OCI-LY1 (cell line): Measurements from ENCODE around the gene PSEN1.

ENCODE experiments used
- CTCF ChIP-seq: fragments of 200-600 bp; sonication (generic), shearing (Covaris generic); IDR thresholded peaks from 2 replicates; pipeline ENCODE4 v1.5.1; 2017; ENCODE audit warnings: mild to moderate bottlenecking, antibody characterized with exemption, low read length, moderate library complexity, mixed read lengths
- EZH2 ChIP-seq: fragments of 200-600 bp; sonication (generic), shearing (Covaris generic); IDR thresholded peaks from 2 replicates; pipeline ENCODE4 v1.8.0; 2017; ENCODE audit warnings: borderline replicate concordance, mixed run types, mild to moderate bottlenecking, antibody characterized with exemption, low read length, moderate library complexity, mixed read lengths

GRCh38 chr14:73238941-73239340 lies 102.6 kb downstream of the PSEN1 start:
- TF ChIP-seq CTCF (no peak), EZH2 (no peak)
